GM23248 (cell line): ENCODE results near the gene TUBB. TPM values are rescaled to one million over a fixed set of nuclear protein-coding genes. Genes with fewer than 3 reads are reported as not detected.
A peak's percentile ranks its signal among the peaks of the same experiment; 100 is the strongest.
"Not testable (repeated sequence)": the region's sequence is repeated elsewhere in the genome, so short reads cannot be mapped to it uniquely, and the experiment has no call there.

Experiments
- DNase-seq: peaks from one replicate; pipeline ENCODE4 v3.0.0-alpha.2; 2015
- H2AFZ ChIP-seq: fragments of 200-600 bp; sonication (generic); 2 replicates; pipeline ENCODE4 v1.6.1; 2016; ENCODE audit warnings: antibody characterized with exemption
- H3F3A ChIP-seq: fragments of 200-600 bp; sonication (generic); 2 replicates; pipeline ENCODE4 v1.6.1; 2016; ENCODE audit warnings: mild to moderate bottlenecking, antibody characterized with exemption, mixed run types; ENCODE audit not compliant: insufficient read depth
- H3K27ac ChIP-seq: fragments of 200-600 bp; sonication (generic); 2 replicates; pipeline ENCODE4 v1.5.1; 2016; ENCODE audit warnings: mild to moderate bottlenecking
- H3K27me3 ChIP-seq: fragments of 200-600 bp; sonication (generic); replicated peaks from 2 replicates; pipeline ENCODE4 v1.6.1; 2016; ENCODE audit warnings: mild to moderate bottlenecking; ENCODE audit not compliant: insufficient read depth
- H3K36me3 ChIP-seq: fragments of 200-600 bp; sonication (generic); 2 replicates; pipeline ENCODE4 v1.6.1; 2016; ENCODE audit warnings: low read depth, mild to moderate bottlenecking
- H3K4me1 ChIP-seq: fragments of 200-600 bp; sonication (generic); 2 replicates; pipeline ENCODE4 v1.6.1; 2016; ENCODE audit warnings: mild to moderate bottlenecking; ENCODE audit not compliant: insufficient read depth
- H3K4me2 ChIP-seq: fragments of 200-600 bp; sonication (generic); one replicate; pipeline ENCODE4 v1.6.1; 2016; ENCODE audit warnings: mild to moderate bottlenecking; ENCODE audit not compliant: unreplicated experiment
- H3K4me3 ChIP-seq: fragments of 200-600 bp; sonication (generic); 2 replicates; pipeline ENCODE4 v1.5.1; 2016; ENCODE audit warnings: mild to moderate bottlenecking
- H3K79me2 ChIP-seq: fragments of 200-600 bp; sonication (generic); 2 replicates; pipeline ENCODE4 v1.6.1; 2016; ENCODE audit warnings: mild to moderate bottlenecking; ENCODE audit not compliant: insufficient read depth
- H3K9ac ChIP-seq: fragments of 200-600 bp; sonication (generic); 2 replicates; pipeline ENCODE4 v1.6.1; 2016; ENCODE audit warnings: mild to moderate bottlenecking
- H3K9me2 ChIP-seq: fragments of 200-600 bp; sonication (generic); 2 replicates; pipeline ENCODE4 v1.6.1; 2016; ENCODE audit warnings: mixed run types, mild to moderate bottlenecking, moderate library complexity; ENCODE audit not compliant: insufficient read depth
- H3K9me3 ChIP-seq: fragments of 200-600 bp; sonication (generic); one replicate; pipeline ENCODE4 v1.6.1; 2017; ENCODE audit warnings: low read depth
- H4K20me1 ChIP-seq: fragments of 200-600 bp; sonication (generic); 2 replicates; pipeline ENCODE4 v1.6.0; 2016; ENCODE audit not compliant: insufficient read depth
- EZH2 ChIP-seq: fragments of 200-600 bp; sonication (generic); IDR thresholded peaks from 2 replicates; pipeline ENCODE4 v1.6.1; 2018; ENCODE audit warnings: antibody characterized with exemption, mild to moderate bottlenecking; ENCODE audit not compliant: insufficient read depth, poor library complexity, severe bottlenecking
- EZH2phosphoT487 ChIP-seq: fragments of 200-600 bp; sonication (generic); IDR thresholded peaks from 2 replicates; pipeline ENCODE4 v1.6.1; 2018; ENCODE audit warnings: antibody characterized with exemption, moderate library complexity, mild to moderate bottlenecking, low read depth; ENCODE audit not compliant: insufficient read depth
- WGBS, 2 experiments: methylation state at CpG; one replicate each; pipeline ENCODE4 v1.1.6; 2015 to 2017; ENCODE audit warnings: low lambda C conversion rate in 2 of 2, low coverage in 1 of 2; ENCODE audit errors: missing lambda C conversion rate in 2 of 2; 5-methylcytosine and 5-hydroxymethylcytosine counted together
- in situ Hi-C: fragments of 300-500 bp; cut with MboI; formaldehyde crosslinking; loops from 2 replicates; pipeline ENCODE4 v1.15.0; 2020
- polyA plus RNA-seq: library from polyadenylated mRNA; unstranded; fragments of >200 nt; fragmentation: Nextera tagmentation; extraction: Ambion mirVana; gene quantifications from 2 replicates; pipeline ENCODE4 v1.2.1, GENCODE V29; 2016
- total RNA-seq: library from RNA; depleted of rRNA; stranded (reverse); fragments of >200 nt; shearing (Covaris generic); gene quantifications from 2 replicates; pipeline ENCODE4 v1.2.3, GENCODE V29; 2014

TUBB gene
- total and polyA plus RNA-seq, 2 experiments from 2014 or later = 491 to 565 TPM

DNA sequence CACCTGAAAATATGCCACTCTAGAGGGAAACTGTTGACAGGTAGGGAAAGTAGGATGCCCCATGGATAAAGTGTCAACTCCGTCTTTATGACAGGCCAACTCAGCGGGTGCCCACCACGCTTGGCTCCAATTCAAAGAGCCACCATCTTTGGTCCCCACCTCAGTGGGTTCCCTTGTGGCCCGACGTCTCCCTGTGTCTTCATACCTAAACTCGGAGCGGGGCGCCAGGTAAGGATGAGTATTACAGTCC is 3.3 kb upstream of the TUBB start:
- H3K4me1 ChIP-seq = peaks cover 18% of the 10 kb centered on the region
- 1 to 4% methylated on average over 8 of the region's 8 CpGs for WGBS, 2 experiments
- H3F3A ChIP-seq = peaks cover 27% of the 10 kb centered on the region
- H3K4me3 ChIP-seq = peak overlapping the region; percentile 76
- H2AFZ ChIP-seq = peak overlapping the region; percentile 68
- no peaks in the 10 kb centered on the region for H4K20me1 ChIP-seq
- no peaks in the 10 kb centered on the region for H3K27me3 ChIP-seq
- H3K9me3 ChIP-seq = no peaks in the 10 kb centered on the region
- H3K27ac ChIP-seq = peak overlapping the region; percentile 86
- TF ChIP-seq EZH2phosphoT487 = no peak
- no peak for TF ChIP-seq EZH2
- H3K9ac ChIP-seq = peak overlapping the region; percentile 93
- H3K79me2 ChIP-seq = peaks cover 64% of the 10 kb centered on the region
- H3K4me2 ChIP-seq = peak overlapping the region; percentile 89
- in situ Hi-C loops = no loop called here
- DNase-seq = no peak
- peaks cover 3% of the 10 kb centered on the region; the same call in 1 of the 2 replicates for H3K36me3 ChIP-seq
- no peaks in the 10 kb centered on the region for H3K9me2 ChIP-seq

DNA sequence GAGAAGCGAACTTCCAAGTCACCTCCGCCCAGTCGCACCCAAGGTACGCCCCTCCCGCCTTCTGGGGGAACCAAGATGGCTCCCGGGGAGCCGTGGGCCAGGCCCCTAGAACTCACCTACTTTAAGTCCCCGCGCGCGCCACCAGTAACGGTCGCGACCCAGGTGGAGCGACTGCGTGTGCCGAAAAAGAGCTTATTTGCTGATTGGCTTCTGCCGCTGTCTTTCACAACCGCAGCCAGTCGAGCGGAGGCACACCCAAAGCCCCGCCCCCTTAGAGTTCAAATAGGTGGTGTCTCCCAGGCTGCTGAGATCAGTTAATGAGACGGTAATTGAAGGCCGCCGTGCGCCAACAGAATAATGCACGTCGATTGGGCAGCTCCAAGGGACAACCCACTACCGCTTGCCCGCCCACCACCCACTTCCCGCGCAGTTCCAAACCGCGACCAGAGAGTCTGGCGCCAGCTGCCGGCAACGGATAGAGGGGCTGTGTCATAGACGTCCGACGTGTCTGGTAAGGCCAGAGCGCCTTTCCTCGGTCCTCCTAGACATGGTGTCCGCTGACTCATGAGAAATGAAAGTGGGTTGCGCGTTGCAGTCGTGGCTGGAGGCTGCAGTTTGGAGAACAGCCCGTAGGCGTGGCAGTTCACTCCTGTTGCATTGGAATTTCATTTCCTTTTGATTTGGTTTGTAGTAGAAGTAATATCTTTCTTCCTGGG is 2.9 kb upstream of the TUBB start, which contains the start of gene MDC1:
TSS of gene MDC1 (minus strand) at position 153 of the 716 bp plus-strand sequence. CDS start 2,106 bp downstream, outside the sequence.
- Histone ChIP-seq H3K4me1 (peaks cover 18% of the 10 kb centered on the region), H2AFZ (peak within 1 kb of the TSS; percentile 68), H3K9me3 (no peaks in the 10 kb centered on the region), H3K36me3 (peaks cover 7% of the 10 kb centered on the region; the same call in 1 of the 2 replicates), H3K4me2 (peak within 1 kb of the TSS; percentile 93), H3K27me3 (no peaks in the 10 kb centered on the region), H3F3A (peaks cover 32% of the 10 kb centered on the region), H3K27ac (peak within 1 kb of the TSS; percentile 94), H3K4me3 (peak within 1 kb of the TSS; percentile 76), H3K9me2 (no peaks in the 10 kb centered on the region), H4K20me1 (no peaks in the 10 kb centered on the region; the same call in 1 of the 2 replicates), H3K9ac (peak within 1 kb of the TSS; percentile 99), H3K79me2 (peaks cover 68% of the 10 kb centered on the region)
- in situ Hi-C loops = no loop called here
- TF ChIP-seq EZH2phosphoT487 (no peak), EZH2 (no peak)
- WGBS, 2 experiments = 1% methylated on average over 48 of the region's 48 CpGs
- peak; percentile 100 for DNase-seq

DNA sequence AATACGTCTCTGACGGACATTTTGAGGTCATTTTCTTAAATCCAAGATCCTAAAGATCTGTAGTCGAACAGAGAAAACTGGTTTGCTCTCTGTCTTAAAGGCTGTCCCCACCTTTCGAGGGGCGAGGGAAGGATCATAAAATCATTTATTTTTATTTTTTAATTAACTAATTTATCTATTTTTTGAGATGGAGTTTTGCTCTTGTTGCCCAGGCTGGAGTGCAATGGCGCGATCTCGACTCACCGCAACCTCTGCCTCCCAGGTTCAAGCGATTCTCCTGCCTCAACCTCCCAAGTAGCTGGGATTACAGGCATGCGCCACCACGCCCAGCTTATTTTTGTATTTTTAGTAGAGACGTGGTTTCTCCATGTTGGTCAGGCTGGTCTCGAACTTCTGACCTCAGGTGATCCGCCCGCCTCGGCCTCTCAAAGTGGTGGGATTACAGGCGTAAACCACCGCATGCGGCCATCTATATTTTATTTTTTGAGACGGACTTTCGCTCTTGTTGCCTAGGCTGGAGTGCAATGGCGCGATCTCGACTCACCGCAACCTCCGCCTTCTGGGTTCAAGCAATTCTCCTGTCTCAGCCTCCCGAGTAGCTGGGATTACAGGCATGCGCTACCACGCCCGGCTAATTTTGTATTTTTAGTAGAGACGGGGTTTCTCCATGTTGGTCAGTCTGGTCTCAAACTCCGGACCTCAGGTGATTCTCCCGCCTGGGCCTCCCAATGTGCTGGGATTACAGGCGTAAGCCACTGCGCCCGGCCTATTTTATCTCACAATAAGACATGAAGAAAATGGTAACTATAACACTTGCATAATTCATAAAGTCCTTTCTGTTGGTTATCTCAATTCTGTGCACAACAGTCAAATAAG is 2.1 kb upstream of the TUBB start:
- peak overlapping the region; percentile 94 for H3K27ac ChIP-seq
- H3K79me2 ChIP-seq = peaks cover 76% of the 10 kb centered on the region
- H3K9ac ChIP-seq = peak overlapping the region; percentile 99
- DNase-seq, H3K27me3 ChIP-seq, H3K9me2 ChIP-seq, H3K9me3 ChIP-seq, H2AFZ ChIP-seq, H4K20me1 ChIP-seq, in situ Hi-C loops: not testable (repeated sequence)
- peaks cover 14% of the 10 kb centered on the region for H3K36me3 ChIP-seq
- H3K4me3 ChIP-seq = peak overlapping the region; percentile 57
- peaks cover 22% of the 10 kb centered on the region for H3K4me1 ChIP-seq
- H3F3A ChIP-seq = peaks cover 40% of the 10 kb centered on the region
- H3K4me2 ChIP-seq = peak overlapping the region; percentile 93
- 78 to 80% methylated on average over 35 to 37 of the region's 37 CpGs for WGBS, 2 experiments

DNA sequence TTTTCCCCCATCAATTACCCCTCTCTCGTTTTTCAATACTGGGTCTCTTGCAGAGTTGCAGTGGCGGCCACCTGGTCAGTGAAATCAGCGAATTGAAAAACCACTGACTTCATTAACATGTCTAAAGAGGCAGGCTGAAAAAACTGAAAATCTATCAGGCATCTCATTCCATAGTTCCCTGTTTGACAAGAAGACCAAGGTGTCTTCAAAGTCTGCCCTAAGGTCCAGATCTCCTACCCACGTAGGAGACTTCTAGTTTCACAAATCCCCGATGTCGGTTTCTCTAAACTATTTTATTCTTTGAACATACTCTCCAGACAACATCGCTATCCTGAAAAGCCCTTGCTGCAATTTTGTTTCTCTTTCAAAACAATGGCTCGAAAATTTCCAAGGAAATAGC is 796 bp upstream of the TUBB start:
- DNase-seq = no peak
- in situ Hi-C loops = no loop called here
- peak overlapping the region; percentile 94 for H3K27ac ChIP-seq
- peak overlapping the region; percentile 97 for H3K4me3 ChIP-seq
- no peaks in the 10 kb centered on the region for H3K27me3 ChIP-seq
- H3K79me2 ChIP-seq = peaks cover 87% of the 10 kb centered on the region
- 10 to 13% methylated on average over 8 of the region's 8 CpGs for WGBS, 2 experiments
- no peaks in the 10 kb centered on the region for H3K9me2 ChIP-seq
- peaks cover 35% of the 10 kb centered on the region for H3K4me1 ChIP-seq
- peaks cover 16% of the 10 kb centered on the region; the same call in 1 of the 2 replicates for H4K20me1 ChIP-seq
- H3K9me3 ChIP-seq = no peaks in the 10 kb centered on the region
- peak overlapping the region; percentile 93 for H3K4me2 ChIP-seq
- H3F3A ChIP-seq = peaks cover 53% of the 10 kb centered on the region
- H3K36me3 ChIP-seq = peaks cover 20% of the 10 kb centered on the region
- peak overlapping the region; percentile 72 for H2AFZ ChIP-seq
- peak overlapping the region; percentile 99 for H3K9ac ChIP-seq
- TF ChIP-seq EZH2phosphoT487 (no peak), EZH2 (no peak)
